HG03442 (cell line): ENCODE measurements around the gene TP53BP2.
A peak's percentile ranks its signal among the peaks of the same experiment; 100 is the strongest.
"Not testable (repeated sequence)": the region's sequence is repeated elsewhere in the genome, so short reads cannot be mapped to it uniquely, and the experiment has no call there.

Experiments
- ATAC-seq: cut with Tn5 transposase; IDR thresholded peaks from one replicate; pipeline ENCODE4 v1.9.1; 2021; ENCODE audit warnings: mild to moderate bottlenecking, moderate library complexity; ENCODE audit not compliant: unreplicated experiment

The TP53BP2 gene

GRCh38 chr1:223845810-223846682 is at the start of gene TP53BP2:
Gene TP53BP2, minus strand, starts transcription at chr1:223845947. Its CDS starts 267 bp downstream, at chr1:223845680.
- peak; percentile 62 for ATAC-seq

DNA sequence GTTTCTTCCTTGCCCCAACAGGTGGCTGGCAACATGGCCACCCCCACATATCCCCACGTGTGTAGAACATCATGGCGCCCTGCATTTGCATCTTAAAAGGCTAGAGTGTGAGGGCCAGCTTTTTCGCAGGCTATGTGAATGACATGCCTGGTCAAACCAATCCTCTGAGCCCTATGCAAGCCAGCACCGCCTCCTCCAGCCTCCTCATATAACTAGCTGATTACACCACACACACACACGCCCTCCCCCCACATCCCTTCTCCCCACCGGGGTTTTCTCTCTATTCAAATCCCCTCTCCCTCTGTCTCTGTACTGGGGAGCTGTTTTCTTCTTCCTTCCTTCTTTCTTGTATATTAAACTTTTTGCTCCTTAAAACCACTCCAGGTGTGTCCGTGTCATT is 44.7 kb upstream of the TP53BP2 start:
- ATAC-seq = not testable (repeated sequence)

DNA sequence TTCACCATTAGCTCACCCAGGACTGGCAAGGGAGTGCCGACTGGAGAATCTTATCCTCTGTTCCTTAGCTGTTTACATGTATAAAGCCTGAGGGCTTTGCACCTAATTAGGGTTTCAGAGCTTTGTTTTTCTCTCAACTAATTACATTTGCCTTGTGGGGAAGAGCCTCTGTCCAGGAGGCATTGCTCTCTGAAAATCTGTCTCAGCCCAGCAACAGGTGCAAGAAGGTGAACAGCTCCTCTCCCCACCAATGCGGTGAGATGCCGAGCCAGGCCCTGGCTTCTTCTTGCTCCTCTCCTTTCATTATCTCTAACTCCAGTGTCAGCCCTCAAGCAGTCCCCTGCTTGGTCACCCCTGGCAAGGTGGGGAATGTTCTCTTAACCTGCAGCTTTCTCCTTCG is 43.6 kb upstream of the TP53BP2 start:
- ATAC-seq = not testable (repeated sequence)

- no peak for ATAC-seq
These were observed 42.1 kb upstream of the TP53BP2 start for GRCh38 chr1:223887747-223888418.

DNA sequence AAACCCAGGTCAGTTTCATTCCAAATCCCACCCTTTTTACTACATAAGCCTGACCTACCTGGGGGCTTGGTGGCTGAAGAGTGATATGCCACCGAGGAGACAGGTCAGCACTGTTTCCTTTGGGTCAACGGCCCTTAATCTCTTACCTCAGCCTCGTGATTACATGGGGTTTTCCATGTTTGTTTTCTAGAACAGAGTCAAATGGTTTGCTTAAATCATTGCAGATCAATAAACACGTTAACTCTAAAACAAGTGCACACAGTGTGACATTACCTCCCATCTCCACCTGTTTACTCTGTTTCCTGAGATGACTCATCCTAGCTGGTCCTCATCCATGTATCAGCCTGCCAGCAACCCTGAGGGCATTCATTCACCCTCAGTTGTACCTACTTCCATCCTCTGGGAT is 40.8 kb upstream of the TP53BP2 start:
- ATAC-seq = no peak

GRCh38 chr1:223885614-223886013 is 39.9 kb upstream of the TP53BP2 start:
- ATAC-seq = no peak

- no peak for ATAC-seq
These were observed 33.0 kb upstream of the TP53BP2 start for GRCh38 chr1:223878598-223879325.

DNA sequence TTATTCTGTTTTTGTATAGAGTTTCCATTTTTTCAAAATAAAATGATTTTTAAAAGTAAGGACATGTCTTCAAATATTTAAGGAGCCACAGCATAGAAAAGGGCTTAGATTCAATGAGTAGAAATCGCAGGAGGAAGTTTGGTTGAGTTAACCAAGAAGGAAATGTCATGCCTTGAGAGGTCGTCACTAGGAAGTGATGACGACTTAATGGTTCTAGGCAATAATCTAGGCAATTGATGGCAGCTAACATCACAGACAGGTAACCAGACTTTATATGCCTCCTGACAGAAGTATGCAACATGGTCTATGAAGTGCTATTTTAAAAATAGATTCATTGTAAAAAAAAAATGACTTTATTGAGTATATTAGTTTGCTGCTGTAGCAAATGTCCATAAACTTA is 32.1 kb upstream of the TP53BP2 start:
- ATAC-seq = no peak

DNA sequence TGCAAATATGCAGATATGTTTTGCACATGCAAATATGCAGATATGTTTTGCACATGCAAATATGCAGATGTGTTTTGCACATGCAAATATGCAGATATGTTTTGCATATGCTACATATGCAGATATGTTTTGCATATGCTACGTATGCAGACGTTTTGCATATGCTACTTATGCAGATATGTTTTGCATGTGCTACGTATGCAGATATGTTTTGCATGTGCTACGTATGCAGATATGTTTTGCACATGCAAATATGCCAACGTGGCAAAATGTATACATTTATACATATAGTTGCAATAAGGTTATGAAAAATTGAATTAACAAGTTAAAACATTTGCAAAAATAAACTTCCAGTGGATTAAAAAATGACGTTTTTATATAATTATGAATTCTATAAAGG is 30.8 kb upstream of the TP53BP2 start:
- no peak for ATAC-seq

- no peak for ATAC-seq
These were observed 27.3 kb upstream of the TP53BP2 start for GRCh38 chr1:223873044-223873443.

GRCh38 chr1:223872308-223872901 is 26.7 kb upstream of the TP53BP2 start:
- ATAC-seq = no peak

DNA sequence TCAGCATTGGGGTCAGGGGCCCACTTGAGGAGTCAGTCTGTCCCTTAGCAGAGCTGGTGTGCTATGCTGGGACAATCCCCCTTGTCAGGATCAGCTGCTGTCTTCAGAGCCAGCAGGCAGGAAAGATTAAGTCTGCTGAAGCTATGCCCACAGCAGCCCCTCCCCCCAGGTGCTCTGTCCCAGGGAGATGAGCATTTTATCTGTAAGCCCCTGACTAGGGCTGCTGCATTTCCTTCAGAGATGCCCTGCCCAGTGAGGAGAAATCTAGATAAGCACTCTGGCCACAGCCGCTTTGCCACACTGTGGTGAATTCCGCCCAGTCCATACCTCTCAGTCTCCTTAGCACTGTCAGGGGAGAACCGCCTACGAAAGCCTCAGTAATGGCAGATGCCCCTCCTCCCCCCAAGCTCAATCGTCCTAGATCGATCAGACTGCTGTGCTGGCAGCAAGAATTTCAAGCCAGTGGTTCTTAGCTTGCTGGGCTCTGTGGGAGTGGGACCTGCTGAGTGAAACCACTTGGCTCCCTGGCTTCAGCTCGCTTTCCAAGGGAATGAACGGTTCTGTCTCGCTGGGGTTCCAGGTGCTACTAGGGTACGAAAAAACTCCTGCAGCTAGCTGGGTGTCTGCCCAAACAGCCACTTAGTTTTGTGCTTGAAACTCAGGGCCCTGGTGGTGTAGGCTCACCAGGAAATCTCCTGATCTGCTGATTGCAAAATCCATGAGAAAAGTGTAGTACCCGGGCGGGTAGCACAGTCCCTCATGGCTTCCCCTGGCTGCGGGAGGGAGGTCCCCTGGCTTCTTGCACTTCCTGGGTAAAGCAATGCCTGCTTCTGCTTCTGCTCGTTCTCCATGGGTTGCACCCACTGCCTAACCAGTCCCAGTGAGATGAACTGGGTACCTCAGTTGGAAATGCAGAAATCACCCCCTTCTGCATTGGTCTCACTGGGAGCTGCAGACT is 25.1 kb upstream of the TP53BP2 start:
- ATAC-seq = no peak

DNA sequence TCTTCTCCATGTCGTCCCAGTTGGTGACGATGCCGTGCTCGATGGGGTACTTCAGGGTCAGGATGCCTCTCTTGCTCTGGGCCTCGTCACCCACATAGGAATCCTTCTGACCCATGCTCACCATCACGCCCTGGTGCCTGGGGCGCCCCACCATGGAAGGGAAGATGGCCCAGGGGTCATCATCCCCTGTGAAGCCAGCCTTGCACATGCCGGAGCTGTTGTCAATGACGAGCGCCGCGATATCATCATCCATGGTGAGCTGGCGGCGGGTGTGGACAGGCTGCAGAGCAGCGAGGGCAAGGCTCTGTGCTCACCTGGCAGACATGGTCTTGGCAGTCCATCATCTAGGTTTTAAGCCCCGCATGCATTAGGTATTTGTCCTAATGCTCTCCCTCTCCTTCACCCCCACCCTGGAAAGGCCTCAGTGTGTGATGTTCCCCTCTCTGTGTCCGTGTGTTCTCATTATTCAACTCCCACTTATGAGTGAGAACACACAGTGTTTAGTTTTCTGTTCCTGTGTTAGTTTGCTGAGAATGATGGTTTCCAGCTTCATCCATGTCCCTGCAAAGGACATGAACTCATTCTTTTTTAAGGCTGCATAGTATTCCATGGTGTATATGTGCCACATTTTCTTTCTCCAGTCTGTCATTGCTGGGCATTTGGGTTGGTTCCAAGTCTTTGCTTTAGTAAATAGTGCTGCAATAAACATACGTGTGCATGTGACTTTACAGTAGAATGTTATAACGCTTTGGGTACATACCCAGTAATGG is 19.0 kb upstream of the TP53BP2 start:
- ATAC-seq = not testable (repeated sequence)

GRCh38 chr1:223864084-223864483 is 18.3 kb upstream of the TP53BP2 start:
- no peak for ATAC-seq

DNA sequence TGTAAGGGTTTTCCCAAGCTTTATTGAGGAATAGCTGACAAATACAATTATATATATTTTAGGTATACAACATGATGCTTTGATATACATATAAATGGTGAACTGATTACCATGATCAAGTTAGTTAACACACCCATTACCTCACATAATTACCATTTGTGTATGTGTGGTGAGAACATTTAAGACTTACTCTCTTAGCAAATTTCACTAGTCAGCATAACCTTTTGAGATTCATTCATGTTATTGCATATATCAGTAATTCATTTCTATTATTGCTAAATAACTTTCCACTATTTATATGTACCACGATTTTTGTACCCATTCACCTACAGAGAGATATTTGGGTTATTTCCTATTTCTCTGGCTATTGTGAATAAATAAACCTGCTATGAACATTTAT is 16.2 kb upstream of the TP53BP2 start:
- ATAC-seq = no peak

DNA sequence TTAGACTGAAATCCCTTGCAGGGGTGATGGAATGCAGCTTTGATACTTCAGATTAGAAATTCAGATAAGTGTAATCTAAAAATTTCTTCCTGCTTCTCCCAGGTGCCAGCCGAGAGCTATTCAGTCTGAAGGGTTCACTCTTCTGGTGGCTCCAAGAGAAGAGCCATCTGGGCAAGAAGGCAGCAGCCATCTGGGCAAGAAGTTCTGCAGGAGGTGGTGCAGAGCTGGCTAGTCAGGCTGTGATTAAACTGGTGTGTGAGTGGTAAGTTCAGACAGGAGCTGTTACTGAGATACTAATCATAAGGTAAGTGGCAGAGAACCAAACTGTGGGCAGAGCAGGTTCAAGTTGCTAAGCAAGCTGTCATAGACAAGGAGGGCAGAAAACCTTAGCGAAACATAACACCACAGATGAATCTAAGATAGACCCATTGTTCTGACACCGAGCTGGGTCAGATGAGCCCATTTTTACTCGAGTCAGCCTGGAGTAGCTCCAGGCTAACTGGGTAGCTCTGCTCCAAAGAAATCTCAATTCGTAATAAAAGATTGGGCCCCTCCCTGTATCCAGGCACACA is 14.4 kb upstream of the TP53BP2 start:
- no peak for ATAC-seq

DNA sequence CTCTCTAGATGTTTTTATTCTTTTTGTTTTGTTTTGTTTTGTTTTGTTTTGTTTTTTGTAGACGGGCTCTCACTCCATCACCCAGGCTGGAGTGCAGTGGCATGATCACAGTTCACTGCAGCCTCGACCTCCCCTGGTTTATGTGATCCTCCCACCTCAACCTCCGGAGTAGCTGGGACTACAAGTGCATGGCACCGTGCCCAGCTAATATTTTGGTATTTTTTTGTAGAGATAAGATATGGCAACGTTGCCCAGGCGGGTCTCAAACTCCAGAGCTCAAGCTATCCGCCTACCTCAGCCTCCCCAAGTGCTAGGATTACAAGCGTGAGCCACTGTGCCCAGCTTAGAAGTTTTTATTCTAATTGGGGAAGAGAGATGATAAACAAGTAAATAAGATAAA is 13.3 kb upstream of the TP53BP2 start:
- ATAC-seq = no peak

DNA sequence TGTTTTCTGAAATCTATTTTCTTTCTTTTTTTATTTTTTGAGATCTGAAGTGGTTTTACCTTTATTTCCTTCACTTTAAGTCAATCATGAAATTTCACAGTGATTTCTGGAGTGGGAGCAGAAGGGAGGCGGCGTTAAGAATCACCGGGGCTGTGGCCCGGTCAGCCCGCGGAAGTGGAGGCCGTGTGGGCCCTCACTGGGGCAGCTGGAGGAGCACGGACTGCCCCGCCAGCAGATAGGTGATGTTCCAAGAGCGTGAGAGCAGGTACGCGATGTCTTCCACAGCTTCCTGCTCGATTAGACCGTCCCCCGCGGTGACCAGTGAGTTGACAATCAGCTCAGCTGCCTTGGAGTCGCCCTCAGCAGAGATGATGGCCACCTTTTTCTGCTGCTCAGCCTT is 10.6 kb upstream of the TP53BP2 start:
- no peak for ATAC-seq

GRCh38 chr1:223853748-223854147 is 8.0 kb upstream of the TP53BP2 start:
- ATAC-seq = no peak
